Measurements from ENCODE around the gene FAM114A2. TPM values are rescaled to one million over a fixed set of nuclear protein-coding genes. Genes with fewer than 3 reads are reported as not detected.

FAM114A2 gene
- total and polyA plus RNA-seq, 7 donors, result 4.9 to 41.0 (median 14.3) TPM

GRCh38 chr5:153998010-153998409, 40.7 kb downstream of the FAM114A2 start:
- WGBS, 2 donors, result 76 to 86% methylated on average over 1 of the region's 1 CpG
- peaks cover 0 to 35% (median 3%) of the 10 kb centered on the region in 4 donors for H3K36me3 ChIP-seq

GRCh38 chr5:153991168-153991567, 47.5 kb downstream of the FAM114A2 start:
- TF ChIP-seq EP300 (IDR thresholded peaks at IDR 0.05) (no peak), POLR2AphosphoS5 (IDR thresholded peaks at IDR 0.05) (no peak), POLR2A (IDR thresholded peaks at IDR 0.05) (no peak)
- TF ChIP-seq, protein P1, sequence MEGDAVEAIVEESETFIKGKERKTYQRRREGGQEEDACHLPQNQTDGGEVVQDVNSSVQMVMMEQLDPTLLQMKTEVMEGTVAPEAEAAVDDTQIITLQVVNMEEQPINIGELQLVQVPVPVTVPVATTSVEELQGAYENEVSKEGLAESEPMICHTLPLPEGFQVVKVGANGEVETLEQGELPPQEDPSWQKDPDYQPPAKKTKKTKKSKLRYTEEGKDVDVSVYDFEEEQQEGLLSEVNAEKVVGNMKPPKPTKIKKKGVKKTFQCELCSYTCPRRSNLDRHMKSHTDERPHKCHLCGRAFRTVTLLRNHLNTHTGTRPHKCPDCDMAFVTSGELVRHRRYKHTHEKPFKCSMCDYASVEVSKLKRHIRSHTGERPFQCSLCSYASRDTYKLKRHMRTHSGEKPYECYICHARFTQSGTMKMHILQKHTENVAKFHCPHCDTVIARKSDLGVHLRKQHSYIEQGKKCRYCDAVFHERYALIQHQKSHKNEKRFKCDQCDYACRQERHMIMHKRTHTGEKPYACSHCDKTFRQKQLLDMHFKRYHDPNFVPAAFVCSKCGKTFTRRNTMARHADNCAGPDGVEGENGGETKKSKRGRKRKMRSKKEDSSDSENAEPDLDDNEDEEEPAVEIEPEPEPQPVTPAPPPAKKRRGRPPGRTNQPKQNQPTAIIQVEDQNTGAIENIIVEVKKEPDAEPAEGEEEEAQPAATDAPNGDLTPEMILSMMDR (IDR thresholded peaks at IDR 0.05), result no peak
- Histone ChIP-seq H3K4me3 (no peak overlapping the region), H3K27me3 (no peaks in the 10 kb centered on the region), H3K4me1 (no peaks in the 10 kb centered on the region), H3K36me3 (peaks cover 0 to 35% (median 0%) of the 10 kb centered on the region in 4 donors), H3K27ac (no peak overlapping the region), H3K9me3 (no peaks in the 10 kb centered on the region)
- no peak for DNase-seq
- intact Hi-C loops (cut with DNase I), result no loop called here

More at GRCh38 chr5:153998010-153998409, 40.7 kb downstream of the FAM114A2 start:
- Histone ChIP-seq H3K4me1 (peaks cover 0 to 6% (median 0%) of the 10 kb centered on the region in 4 donors), H3K27ac (no peak overlapping the region), H3K27me3 (no peaks in the 10 kb centered on the region), H3K9me3 (no peaks in the 10 kb centered on the region), H3K4me3 (no peak overlapping the region)
- intact Hi-C loops (cut with DNase I), result no loop called here
- DNase-seq, result no peak
- TF ChIP-seq POLR2AphosphoS5 (IDR thresholded peaks at IDR 0.05), result no peak
- no peak for TF ChIP-seq POLR2A (IDR thresholded peaks at IDR 0.05)
- TF ChIP-seq, protein P1 (IDR thresholded peaks at IDR 0.05), result no peak
- no peak for TF ChIP-seq EP300 (IDR thresholded peaks at IDR 0.05)

DNA sequence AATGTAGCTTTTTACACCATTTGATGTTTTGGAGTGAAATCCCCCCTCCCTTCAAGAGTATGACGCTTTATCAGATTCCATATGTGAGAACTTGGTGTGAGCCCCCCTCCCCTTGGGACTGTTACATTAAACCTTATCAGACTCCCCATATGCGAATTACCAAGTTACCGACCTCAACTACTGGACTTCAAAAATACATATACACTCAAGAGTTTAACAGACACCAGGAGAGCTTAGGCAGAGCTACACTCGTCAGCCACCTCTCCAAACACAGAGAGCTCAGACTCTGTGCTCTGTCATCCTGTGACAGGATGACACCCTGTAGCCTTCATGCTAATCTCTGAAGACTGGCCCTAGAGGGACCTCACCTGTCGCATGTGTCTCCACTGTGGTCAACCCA, 50.2 kb downstream of the FAM114A2 start:
- intact Hi-C loops (cut with DNase I), result no loop called here
- Histone ChIP-seq H3K9me3 (no peaks in the 10 kb centered on the region), H3K4me1 (no peaks in the 10 kb centered on the region), H3K4me3 (no peak overlapping the region), H3K27ac (no peak overlapping the region), H3K36me3 (peaks cover 0 to 27% (median 0%) of the 10 kb centered on the region in 4 donors), H3K27me3 (no peaks in the 10 kb centered on the region)
- TF ChIP-seq, protein P1 (IDR thresholded peaks at IDR 0.05), result no peak
- TF ChIP-seq EP300 (IDR thresholded peaks at IDR 0.05) (no peak), POLR2A (IDR thresholded peaks at IDR 0.05) (no peak), POLR2AphosphoS5 (IDR thresholded peaks at IDR 0.05) (no peak)
- no peak for DNase-seq
- WGBS, 2 donors, result 92 to 93% methylated on average over 5 of the region's 5 CpGs

DNA sequence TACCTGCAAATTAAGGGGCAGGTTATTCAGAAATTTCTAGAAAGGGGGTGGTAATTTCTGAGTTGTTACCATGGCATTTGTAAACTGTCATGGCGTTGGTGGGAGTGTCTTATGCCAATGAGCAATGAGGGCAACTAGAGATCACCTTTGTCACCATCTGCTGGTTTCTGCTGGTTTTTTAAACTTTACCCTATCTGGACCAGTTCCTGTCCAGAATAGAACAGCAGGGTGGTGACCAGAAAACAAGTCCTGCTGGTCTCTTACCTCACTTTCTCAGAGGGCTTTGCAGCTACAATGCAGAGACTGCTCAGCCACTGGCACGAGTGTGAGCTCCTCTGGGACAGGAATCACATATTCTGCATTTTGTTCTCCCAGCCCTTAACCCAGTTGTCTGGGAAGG, 51.4 kb downstream of the FAM114A2 start:
- Histone ChIP-seq H3K4me3 (no peak overlapping the region), H3K9me3 (no peaks in the 10 kb centered on the region), H3K27ac (no peak overlapping the region), H3K36me3 (peaks cover 0 to 15% (median 0%) of the 10 kb centered on the region in 4 donors), H3K4me1 (no peaks in the 10 kb centered on the region), H3K27me3 (no peaks in the 10 kb centered on the region)
- TF ChIP-seq, protein P1 (IDR thresholded peaks at IDR 0.05), result no peak
- TF ChIP-seq POLR2AphosphoS5 (IDR thresholded peaks at IDR 0.05) (no peak), POLR2A (IDR thresholded peaks at IDR 0.05) (no peak), EP300 (IDR thresholded peaks at IDR 0.05) (no peak)
- intact Hi-C loops (cut with DNase I), result no loop called here
- DNase-seq, result no peak
- 26 to 77% methylated on average over 2 of the region's 2 CpGs for WGBS, 2 donors

DNA sequence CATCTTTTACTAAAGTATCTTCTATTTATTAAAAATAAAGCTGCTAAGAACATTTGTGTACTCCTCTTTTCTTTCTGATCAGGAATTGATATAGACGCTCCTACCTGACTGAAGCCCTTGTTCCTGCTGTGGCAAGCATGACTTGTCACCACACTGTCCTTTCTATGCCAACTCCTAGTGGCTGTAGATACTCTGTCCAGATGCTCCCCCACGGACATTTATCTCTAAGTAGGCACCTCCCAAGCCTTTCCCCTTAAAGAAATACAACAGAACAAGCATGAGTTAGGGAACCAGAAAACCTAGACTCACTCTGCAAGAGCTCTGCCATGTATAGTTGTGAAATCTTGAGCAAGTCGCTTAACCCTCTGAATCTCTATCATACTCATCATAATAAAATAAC, 53.2 kb downstream of the FAM114A2 start:
- Histone ChIP-seq H3K36me3 (no peaks in the 10 kb centered on the region), H3K27ac (no peak overlapping the region), H3K27me3 (no peaks in the 10 kb centered on the region), H3K4me1 (no peaks in the 10 kb centered on the region), H3K4me3 (no peak overlapping the region), H3K9me3 (no peaks in the 10 kb centered on the region)
- TF ChIP-seq POLR2AphosphoS5 (IDR thresholded peaks at IDR 0.05), result no peak
- TF ChIP-seq POLR2A (IDR thresholded peaks at IDR 0.05), result no peak
- no peak for TF ChIP-seq EP300 (IDR thresholded peaks at IDR 0.05)
- TF ChIP-seq, protein P1 (IDR thresholded peaks at IDR 0.05), result no peak
- intact Hi-C loops (cut with DNase I), result no loop called here
- DNase-seq, result no peak
- WGBS, 2 donors, result 69 to 78% methylated on average over 3 of the region's 3 CpGs

Measured in sigmoid colon (tissue), 7 donors.